NB4 (cell line): ENCODE data around the gene CKS1B.

ENCODE experiments used
- CTCF ChIP-seq: IDR thresholded peaks from one replicate; pipeline ENCODE4 v1.5.1; 2012; ENCODE audit warnings: low read depth, low read length
- MAX ChIP-seq: IDR thresholded peaks from 2 replicates; pipeline ENCODE4 v1.6.1; 2011; ENCODE audit warnings: low read depth, low read length
- MYC ChIP-seq: IDR thresholded peaks from 2 replicates; pipeline ENCODE4 v1.6.1; 2011; ENCODE audit warnings: low read depth, low read length
- POLR2A ChIP-seq: IDR thresholded peaks from 2 replicates; pipeline ENCODE4 v1.6.1; 2011; ENCODE audit warnings: mild to moderate bottlenecking; ENCODE audit not compliant: insufficient read length; ENCODE audit errors: extremely low read depth

GRCh38 chr1:155017946-155018316 is 43.5 kb downstream of the CKS1B start:
- TF ChIP-seq CTCF (no peak), POLR2A (peak; percentile 15), MAX (no peak), MYC (no peak)
